ENCODE measurements around the gene RBM44.
"Not testable (repeated sequence)": the region's sequence is repeated elsewhere in the genome, so short reads cannot be mapped to it uniquely, and the experiment has no call there.

The RBM44 gene

GRCh38 chr2:237835372-237835771 is 36.8 kb downstream of the RBM44 start (continued):
- TF ChIP-seq ZBTB10 (tag by site-specific recombination; IDR thresholded peaks at IDR 0.05) = no peak
- no peak for TF ChIP-seq IKZF3 (tag by site-specific recombination; IDR thresholded peaks at IDR 0.05)
- TF ChIP-seq ZNF426 (tag by site-specific recombination; IDR thresholded peaks at IDR 0.05) = no peak
- no peak for TF ChIP-seq ZNF184 (tag by site-specific recombination; IDR thresholded peaks at IDR 0.05)
- no peak for TF ChIP-seq KLF9 (tag by site-specific recombination; IDR thresholded peaks at IDR 0.05; ENCODE audit: low read depth)
- TF ChIP-seq ZSCAN4 (tag by site-specific recombination; IDR thresholded peaks at IDR 0.05) = no peak
- no peak for TF ChIP-seq GFI1B (tag by site-specific recombination; IDR thresholded peaks at IDR 0.05)

GRCh38 chr2:237841051-237841450 is 42.5 kb downstream of the RBM44 start:
- H3K4me3 ChIP-seq (ENCODE audit: low read depth, low read length) = no peak overlapping the region
- CTCF ChIA-PET = no interaction called here
- H3K9me3 ChIP-seq (ENCODE audit: control insufficient read depth, insufficient read depth, low read depth, low read length) = no peaks in the 10 kb centered on the region
- H3K4me1 ChIP-seq (ENCODE audit: control insufficient read depth, insufficient read depth, low read length) = no peaks in the 10 kb centered on the region
- no peaks in the 10 kb centered on the region for H3K36me3 ChIP-seq (ENCODE audit: control insufficient read depth in 2 of 2, insufficient read depth in 1 of 2, low read length in 2 of 2)
- no peak overlapping the region for H3K27ac ChIP-seq (ENCODE audit: extremely low read depth, low read depth, low read length)
- POLR2A ChIA-PET = no interaction called here
- TF ChIP-seq AEBP2 (tag by site-specific recombination; IDR thresholded peaks at IDR 0.05; ENCODE audit: borderline replicate concordance) (no peak), ZNF146 (tag by site-specific recombination; IDR thresholded peaks at IDR 0.05) (peak; percentile 81)

- POLR2A ChIA-PET; H3K4me1 ChIP-seq (ENCODE audit: control insufficient read depth, insufficient read depth, low read length); H3K4me3 ChIP-seq (ENCODE audit: low read depth, low read length); H3K36me3 ChIP-seq (ENCODE audit: control insufficient read depth in 2 of 2, insufficient read depth in 1 of 2, low read length in 2 of 2); H3K27ac ChIP-seq (ENCODE audit: extremely low read depth, low read depth, low read length); CTCF ChIA-PET; H3K9me3 ChIP-seq (ENCODE audit: control insufficient read depth, insufficient read depth, low read depth, low read length): not testable (repeated sequence)
Measured at GRCh38 chr2:237848940-237849339, 50.4 kb downstream of the RBM44 start.

GRCh38 chr2:237854295-237854694 is 55.7 kb downstream of the RBM44 start:
- TF ChIP-seq ZNF560 (tag by site-specific recombination; IDR thresholded peaks at IDR 0.05; ENCODE audit: borderline replicate concordance) = no peak
- no peak for TF ChIP-seq ZNF404 (tag by site-specific recombination; IDR thresholded peaks at IDR 0.05)
- TF ChIP-seq ZNF324 (tag by site-specific recombination; IDR thresholded peaks at IDR 0.05) = no peak
- TF ChIP-seq ZNF350 (tag by site-specific recombination; IDR thresholded peaks at IDR 0.05) = no peak
- no peak for TF ChIP-seq ZNF214 (tag by site-specific recombination; IDR thresholded peaks at IDR 0.05; ENCODE audit: borderline replicate concordance)
- no peak for TF ChIP-seq WT1 (tag by site-specific recombination; IDR thresholded peaks at IDR 0.05)
- no peak for TF ChIP-seq ZNF792 (tag by site-specific recombination; IDR thresholded peaks at IDR 0.05)
- no peak for TF ChIP-seq ZNF16 (tag by site-specific recombination; IDR thresholded peaks at IDR 0.05; ENCODE audit: low read depth)
- Histone ChIP-seq H3K4me3 (ENCODE audit: low read depth, low read length) (no peak overlapping the region), H3K4me1 (ENCODE audit: control insufficient read depth, insufficient read depth, low read length) (no peaks in the 10 kb centered on the region; the same call in 1 of the 2 replicates), H3K27ac (ENCODE audit: extremely low read depth, low read depth, low read length) (no peak overlapping the region), H3K36me3 (ENCODE audit: control insufficient read depth in 2 of 2, insufficient read depth in 1 of 2, low read length in 2 of 2) (no peaks in the 10 kb centered on the region), H3K9me3 (ENCODE audit: control insufficient read depth, insufficient read depth, low read depth, low read length) (no peaks in the 10 kb centered on the region)
- POLR2A ChIA-PET = no interaction called here
- CTCF ChIA-PET = interaction anchor here (0.9 kb wide), 2 partner anchors 12 to 109 kb away, joined by 3 to 5 read pairs; no protein-coding TSS in a partner anchor

Data from HEK293 (cell line).